Parathyroid adenoma (tissue), 2 donors: ENCODE measurements around the gene DLGAP1.

Source experiments
- H2AFZ ChIP-seq: fragments of 300-600 bp; sonication (generic); one replicate; pipeline ENCODE4 v1.7.0; 2017; ENCODE audit warnings: antibody characterized with exemption, mild to moderate bottlenecking
- H3K27ac ChIP-seq: fragments of 300-600 bp; sonication (generic); one replicate; pipeline ENCODE4 v1.7.0; 2017
- H3K27me3 ChIP-seq: fragments of 300-600 bp; sonication (generic); one replicate; pipeline ENCODE4 v1.7.0; 2017; ENCODE audit warnings: low read length; ENCODE audit not compliant: control insufficient read depth, insufficient read depth
- H3K36me3 ChIP-seq: fragments of 300-600 bp; sonication (generic); one replicate; pipeline ENCODE4 v1.7.0; 2017; ENCODE audit warnings: low read length; ENCODE audit not compliant: control insufficient read depth, insufficient read depth
- H3K4me1 ChIP-seq: fragments of 300-600 bp; sonication (generic); one replicate; pipeline ENCODE4 v1.7.0; 2017; ENCODE audit warnings: control low read depth
- H3K4me2 ChIP-seq: fragments of 300-600 bp; sonication (generic); one replicate; pipeline ENCODE4 v1.7.0; 2017; ENCODE audit warnings: low read length
- H3K4me3 ChIP-seq: fragments of 300-600 bp; sonication (generic); one replicate; pipeline ENCODE4 v1.7.0; 2017; ENCODE audit warnings: low read depth, low read length
- H3K79me2 ChIP-seq: fragments of 300-600 bp; sonication (generic); one replicate; pipeline ENCODE4 v1.7.0; 2017; ENCODE audit warnings: control low read depth
- H3K9ac ChIP-seq: fragments of 300-600 bp; sonication (generic); one replicate; pipeline ENCODE4 v1.7.0; 2017; ENCODE audit warnings: mild to moderate bottlenecking
- H3K9me3 ChIP-seq: fragments of 300-600 bp; sonication (generic); one replicate; pipeline ENCODE4 v1.7.0; 2017; ENCODE audit warnings: low read length; ENCODE audit not compliant: control insufficient read depth
- CTCF ChIP-seq: fragments of 300-600 bp; sonication (generic); IDR thresholded peaks from one replicate; pipeline ENCODE4 v1.7.0; 2017; ENCODE audit warnings: antibody characterized with exemption, mild to moderate bottlenecking
- donor health status: primary hyperparathyroidism.

Gene DLGAP1

GRCh38 chr18:3679241-3679640 is 775.9 kb downstream of the DLGAP1 start:
- no peaks in the 10 kb centered on the region for H3K36me3 ChIP-seq
- no peak overlapping the region for H3K27ac ChIP-seq
- H3K4me3 ChIP-seq = no peak overlapping the region
- no peak overlapping the region for H3K4me2 ChIP-seq
- no peak for TF ChIP-seq CTCF
- no peaks in the 10 kb centered on the region for H3K79me2 ChIP-seq
- no peaks in the 10 kb centered on the region for H3K27me3 ChIP-seq
- no peaks in the 10 kb centered on the region for H3K4me1 ChIP-seq
- H3K9ac ChIP-seq = no peak overlapping the region
- no peak overlapping the region for H2AFZ ChIP-seq
- no peaks in the 10 kb centered on the region for H3K9me3 ChIP-seq

- no peak overlapping the region for H2AFZ ChIP-seq
- H3K9ac ChIP-seq = no peak overlapping the region
- H3K4me1 ChIP-seq = no peaks in the 10 kb centered on the region
- no peaks in the 10 kb centered on the region for H3K9me3 ChIP-seq
- no peak overlapping the region for H3K4me2 ChIP-seq
- H3K79me2 ChIP-seq = no peaks in the 10 kb centered on the region
- H3K27me3 ChIP-seq = no peaks in the 10 kb centered on the region
- TF ChIP-seq CTCF = no peak
- no peak overlapping the region for H3K27ac ChIP-seq
- H3K36me3 ChIP-seq = no peaks in the 10 kb centered on the region
- H3K4me3 ChIP-seq = no peak overlapping the region
Measured at GRCh38 chr18:3675994-3676393, 779.1 kb downstream of the DLGAP1 start.

- no peak overlapping the region for H3K4me3 ChIP-seq
- no peak for TF ChIP-seq CTCF
- H3K4me2 ChIP-seq = no peak overlapping the region
- H3K9me3 ChIP-seq = no peaks in the 10 kb centered on the region
- no peak overlapping the region for H2AFZ ChIP-seq
- H3K79me2 ChIP-seq = no peaks in the 10 kb centered on the region
- H3K27ac ChIP-seq = no peak overlapping the region
- H3K36me3 ChIP-seq = no peaks in the 10 kb centered on the region
- no peaks in the 10 kb centered on the region for H3K4me1 ChIP-seq
- H3K27me3 ChIP-seq = no peaks in the 10 kb centered on the region
- no peak overlapping the region for H3K9ac ChIP-seq
Measured at GRCh38 chr18:3675446-3675845, 779.7 kb downstream of the DLGAP1 start.

- no peak overlapping the region for H3K4me3 ChIP-seq
- H3K4me1 ChIP-seq = no peaks in the 10 kb centered on the region
- H3K79me2 ChIP-seq = no peaks in the 10 kb centered on the region
- no peaks in the 10 kb centered on the region for H3K36me3 ChIP-seq
- TF ChIP-seq CTCF = no peak
- no peak overlapping the region for H3K4me2 ChIP-seq
- no peak overlapping the region for H3K27ac ChIP-seq
- no peak overlapping the region for H2AFZ ChIP-seq
- no peak overlapping the region for H3K9ac ChIP-seq
- H3K9me3 ChIP-seq = no peaks in the 10 kb centered on the region
- H3K27me3 ChIP-seq = no peaks in the 10 kb centered on the region
Measured at GRCh38 chr18:3671176-3671575, 783.9 kb downstream of the DLGAP1 start.

- Histone ChIP-seq H3K4me2 (no peak overlapping the region), H3K9ac (no peak overlapping the region), H3K79me2 (no peaks in the 10 kb centered on the region), H3K4me3 (no peak overlapping the region), H3K27ac (no peak overlapping the region), H3K4me1 (no peaks in the 10 kb centered on the region), H2AFZ (no peak overlapping the region), H3K9me3 (no peaks in the 10 kb centered on the region), H3K27me3 (no peaks in the 10 kb centered on the region), H3K36me3 (no peaks in the 10 kb centered on the region)
- TF ChIP-seq CTCF = no peak
Measured at GRCh38 chr18:3669376-3669775, 785.7 kb downstream of the DLGAP1 start.
